Activated naive CD8-positive, alpha-beta T cell treated with anti-CD3 and anti-CD28 coated beads, Interleukin-2, amount 10 ng/mL, durations not matched to agents 7 days and 5 days (primary cell): ENCODE measurements around the gene FMNL2. TPM values are rescaled to one million over a fixed set of nuclear protein-coding genes. Genes with fewer than 3 reads are reported as not detected.

Source experiments
- ATAC-seq: fragments of 150-1000 bp; cut with Tn5 transposase; one replicate; pipeline ENCODE4 v1.10.0; 2021; ENCODE audit warnings: low read depth, moderate library complexity
- POLR2A ChIA-PET: fragments of 350-600 bp; sonication (Branson Sonifier 250); formaldehyde crosslinking; loops from one replicate; lab custom pipeline; 2021; ENCODE audit warnings: antibody characterized with exemption; lab: Charles Lee
- DNase-seq: peaks from one replicate; pipeline ENCODE4 v3.0.0; 2021
- H3K27ac Mint-ChIP-seq: one replicate; pipeline ENCODE4 v1.8.0; 2022; ENCODE audit warnings: mild to moderate bottlenecking, mixed read lengths
- H3K27me3 Mint-ChIP-seq: one replicate; pipeline ENCODE4 v1.8.0; 2022; ENCODE audit warnings: mild to moderate bottlenecking, moderate library complexity, mixed read lengths
- H3K36me3 Mint-ChIP-seq: one replicate; pipeline ENCODE4 v1.8.0; 2021; ENCODE audit warnings: mild to moderate bottlenecking, mixed read lengths
- H3K4me1 Mint-ChIP-seq: one replicate; pipeline ENCODE4 v1.8.0; 2021; ENCODE audit warnings: mixed read lengths
- H3K4me3 Mint-ChIP-seq: one replicate; pipeline ENCODE4 v1.8.0; 2022; ENCODE audit warnings: mild to moderate bottlenecking, moderate library complexity, mixed read lengths
- H3K9me3 Mint-ChIP-seq: one replicate; pipeline ENCODE4 v1.8.0; 2021; ENCODE audit warnings: mixed read lengths
- total RNA-seq, 2 experiments: library from RNA; stranded (reverse); gene quantifications; one replicate each; pipeline ENCODE4 v1.2.3, GENCODE V29; 2021

The FMNL2 gene
- total RNA-seq, 2 experiments from 2014 or later: 0.37 to 0.42 TPM

DNA sequence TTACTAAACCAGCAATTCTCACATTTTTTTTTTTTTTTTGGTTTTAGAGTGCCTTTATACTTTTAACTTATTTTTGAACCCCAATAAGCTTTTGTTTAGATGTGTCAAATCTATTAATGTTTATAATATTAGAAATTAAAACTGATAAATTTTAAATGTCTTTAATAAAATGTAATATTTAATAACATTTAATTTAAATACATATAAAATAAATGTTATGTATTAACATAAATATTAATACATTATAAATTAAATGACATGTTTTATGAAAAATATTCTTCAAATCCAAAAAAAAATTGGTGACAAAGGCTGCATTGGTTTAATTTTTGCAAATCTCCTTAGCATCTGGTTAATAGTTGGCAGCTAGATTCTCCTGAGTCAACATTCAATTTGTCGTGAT, 218.5 kb downstream of the FMNL2 start:
- DNase-seq: no peak
- no peaks in the 10 kb centered on the region for H3K9me3 Mint-ChIP-seq
- no peaks in the 10 kb centered on the region for H3K36me3 Mint-ChIP-seq
- POLR2A ChIA-PET: no interaction called here
- H3K4me1 Mint-ChIP-seq: no peaks in the 10 kb centered on the region
- peaks cover 4% of the 10 kb centered on the region for H3K27me3 Mint-ChIP-seq
- H3K4me3 Mint-ChIP-seq: no peak overlapping the region
- H3K27ac Mint-ChIP-seq: no peak overlapping the region
- no peak for ATAC-seq

- peaks cover 6% of the 10 kb centered on the region for H3K27me3 Mint-ChIP-seq
- DNase-seq: no peak
- POLR2A ChIA-PET: no interaction called here
- H3K4me3 Mint-ChIP-seq: no peak overlapping the region
- no peaks in the 10 kb centered on the region for H3K36me3 Mint-ChIP-seq
- no peaks in the 10 kb centered on the region for H3K4me1 Mint-ChIP-seq
- no peak for ATAC-seq
- no peak overlapping the region for H3K27ac Mint-ChIP-seq
- H3K9me3 Mint-ChIP-seq: no peaks in the 10 kb centered on the region
Observed at GRCh38 chr2:152555048-152555447, 220.1 kb downstream of the FMNL2 start.

DNA sequence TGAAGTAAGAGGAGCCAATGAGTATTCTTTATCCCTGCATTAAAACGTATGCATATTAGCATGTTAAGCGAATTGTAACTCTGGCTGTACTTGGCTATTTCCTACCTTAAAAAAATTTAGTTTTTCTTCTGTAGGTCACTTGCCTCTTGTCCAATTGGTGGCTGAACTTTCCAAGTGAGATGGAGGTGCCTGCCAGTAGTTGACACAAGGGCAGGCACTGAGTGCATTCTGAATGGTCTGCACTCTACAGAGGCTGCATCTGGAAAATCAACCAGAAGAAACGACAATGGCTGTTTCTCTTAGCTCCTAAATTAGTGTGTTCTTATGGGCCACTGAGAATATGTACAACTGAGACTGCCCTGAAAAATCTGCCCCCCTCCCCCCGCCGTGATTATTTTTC, 221.5 kb downstream of the FMNL2 start:
- Mint-ChIP-seq H3K27ac (no peak overlapping the region), H3K36me3 (no peaks in the 10 kb centered on the region), H3K9me3 (no peaks in the 10 kb centered on the region), H3K4me1 (no peaks in the 10 kb centered on the region), H3K27me3 (peaks cover 8% of the 10 kb centered on the region), H3K4me3 (no peak overlapping the region)
- ATAC-seq (no peak), DNase-seq (no peak)
- POLR2A ChIA-PET: no interaction called here

GRCh38 chr2:152557273-152557888, 222.4 kb downstream of the FMNL2 start:
- ATAC-seq (no peak), DNase-seq (no peak)
- Mint-ChIP-seq H3K4me1 (no peaks in the 10 kb centered on the region), H3K27ac (no peak overlapping the region), H3K4me3 (no peak overlapping the region), H3K9me3 (no peaks in the 10 kb centered on the region), H3K36me3 (no peaks in the 10 kb centered on the region), H3K27me3 (peaks cover 10% of the 10 kb centered on the region)
- POLR2A ChIA-PET: no interaction called here

GRCh38 chr2:152558158-152558984, 223.4 kb downstream of the FMNL2 start:
- no peaks in the 10 kb centered on the region for H3K4me1 Mint-ChIP-seq
- no peaks in the 10 kb centered on the region for H3K9me3 Mint-ChIP-seq
- DNase-seq (no peak), ATAC-seq (no peak)
- POLR2A ChIA-PET: no interaction called here
- H3K27ac Mint-ChIP-seq: no peak overlapping the region
- peaks cover 6% of the 10 kb centered on the region for H3K27me3 Mint-ChIP-seq
- H3K4me3 Mint-ChIP-seq: no peak overlapping the region
- H3K36me3 Mint-ChIP-seq: no peaks in the 10 kb centered on the region

- Mint-ChIP-seq H3K4me3 (no peak overlapping the region), H3K4me1 (no peaks in the 10 kb centered on the region)
- POLR2A ChIA-PET: no interaction called here
Observed at GRCh38 chr2:152559008-152559407, 224.0 kb downstream of the FMNL2 start.

DNA sequence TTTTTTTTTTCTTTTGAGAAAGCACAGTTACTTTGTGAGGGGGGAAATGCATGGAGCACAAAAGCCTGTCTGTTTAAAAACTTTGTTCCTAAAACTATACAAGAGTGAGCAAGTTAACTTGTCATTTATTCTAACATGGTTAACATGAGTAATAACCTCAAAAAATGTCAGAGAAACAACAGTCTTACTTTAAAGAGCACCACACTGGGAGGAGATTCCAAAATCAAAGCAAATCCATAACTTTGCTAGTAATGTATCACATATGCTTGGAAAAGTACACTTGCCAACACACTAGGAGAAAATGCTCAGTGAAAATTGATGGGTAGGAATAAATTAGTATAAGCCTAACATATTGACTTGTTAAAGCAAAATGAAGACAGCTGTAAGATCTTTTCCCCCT, 225.2 kb downstream of the FMNL2 start:
- ATAC-seq (no peak), DNase-seq (no peak)
- Mint-ChIP-seq H3K27me3 (peaks cover 9% of the 10 kb centered on the region), H3K4me1 (no peaks in the 10 kb centered on the region), H3K36me3 (no peaks in the 10 kb centered on the region), H3K9me3 (no peaks in the 10 kb centered on the region), H3K27ac (no peak overlapping the region), H3K4me3 (no peak overlapping the region)
- POLR2A ChIA-PET: no interaction called here

More at GRCh38 chr2:152559008-152559407, 224.0 kb downstream of the FMNL2 start:
- no peaks in the 10 kb centered on the region for H3K36me3 Mint-ChIP-seq
- peaks cover 6% of the 10 kb centered on the region for H3K27me3 Mint-ChIP-seq
- H3K27ac Mint-ChIP-seq: no peak overlapping the region
- no peak for ATAC-seq
- DNase-seq: no peak
- H3K9me3 Mint-ChIP-seq: no peaks in the 10 kb centered on the region

DNA sequence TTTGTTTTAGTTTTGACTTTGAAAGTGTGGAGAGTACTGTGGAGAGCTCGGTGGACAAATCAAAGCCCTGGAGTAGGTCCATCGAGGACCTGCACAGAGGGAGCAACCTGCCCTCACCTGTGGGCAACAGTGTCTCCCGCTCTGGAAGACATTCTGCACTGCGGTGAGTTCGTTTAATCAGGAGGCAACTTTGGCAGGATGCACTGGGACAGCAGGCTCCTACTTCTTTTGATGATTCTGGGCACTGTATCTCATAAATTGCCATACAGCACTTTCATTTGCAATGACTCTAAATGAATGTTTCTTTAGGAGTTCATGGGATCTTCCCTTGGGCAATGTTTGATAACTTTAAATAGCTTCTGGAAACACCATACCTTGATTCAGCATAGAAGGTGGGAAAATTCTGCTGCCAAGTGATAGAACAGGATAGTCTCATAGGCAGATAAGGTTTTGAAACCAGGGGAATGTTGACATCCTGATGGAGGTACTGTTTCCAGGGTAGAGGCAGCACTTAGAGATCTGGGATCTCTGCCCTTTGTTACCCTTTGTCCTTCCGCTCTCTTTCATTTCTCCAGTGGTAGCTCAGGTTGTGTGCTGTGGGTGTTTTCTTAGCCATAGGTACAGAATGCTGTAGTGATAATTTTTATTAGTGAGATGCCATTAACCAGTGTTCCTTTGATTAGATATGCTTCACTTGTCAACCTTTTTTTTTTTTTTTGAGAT, 226.1 kb downstream of the FMNL2 start:
- Mint-ChIP-seq H3K27me3 (peaks cover 9% of the 10 kb centered on the region), H3K36me3 (no peaks in the 10 kb centered on the region), H3K4me1 (no peaks in the 10 kb centered on the region), H3K27ac (no peak overlapping the region), H3K9me3 (no peaks in the 10 kb centered on the region), H3K4me3 (no peak overlapping the region)
- no peak for DNase-seq
- POLR2A ChIA-PET: no interaction called here
- ATAC-seq: no peak

DNA sequence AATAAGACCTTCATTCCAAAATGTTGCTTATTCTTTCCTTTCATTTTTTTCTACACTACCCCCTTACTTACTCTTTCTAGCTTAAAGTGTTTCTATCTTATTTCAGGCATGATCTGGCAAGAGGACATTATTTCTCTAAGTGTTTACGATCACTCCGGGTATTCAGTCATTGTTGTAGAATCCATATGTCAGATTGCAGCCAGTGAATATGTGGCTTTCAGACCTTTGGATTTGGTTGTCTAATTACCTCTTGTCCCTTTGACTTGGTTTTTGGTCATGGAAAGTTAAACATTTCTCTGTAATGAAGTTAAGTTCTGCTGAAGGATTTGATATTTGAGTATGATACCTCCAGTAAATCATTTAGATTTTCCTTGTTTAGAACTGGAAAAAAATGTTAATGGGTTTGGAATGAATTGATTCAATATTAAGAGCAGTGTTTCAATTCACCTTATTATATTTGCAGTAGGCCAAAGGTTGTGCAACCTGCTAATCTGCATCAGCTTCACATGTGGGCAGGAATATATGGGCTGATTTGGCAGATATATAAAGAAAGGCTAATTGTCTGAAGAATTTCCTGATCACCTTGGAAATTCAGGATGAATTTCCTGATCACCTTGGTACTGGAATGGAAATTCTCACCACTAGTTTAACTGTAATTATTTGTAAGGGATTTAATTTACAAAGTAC, 227.4 kb downstream of the FMNL2 start:
- Mint-ChIP-seq H3K36me3 (no peaks in the 10 kb centered on the region), H3K27me3 (peaks cover 9% of the 10 kb centered on the region), H3K4me3 (no peak overlapping the region), H3K9me3 (no peaks in the 10 kb centered on the region), H3K4me1 (no peaks in the 10 kb centered on the region), H3K27ac (no peak overlapping the region)
- no peak for ATAC-seq
- no peak for DNase-seq
- POLR2A ChIA-PET: no interaction called here

GRCh38 chr2:152563764-152564163, 228.8 kb downstream of the FMNL2 start:
- H3K27me3 Mint-ChIP-seq: peaks cover 9% of the 10 kb centered on the region
- H3K36me3 Mint-ChIP-seq: no peaks in the 10 kb centered on the region
- no peak for DNase-seq
- no peaks in the 10 kb centered on the region for H3K4me1 Mint-ChIP-seq
- POLR2A ChIA-PET: no interaction called here
- H3K4me3 Mint-ChIP-seq: no peak overlapping the region
- H3K27ac Mint-ChIP-seq: no peak overlapping the region
- ATAC-seq: no peak
- no peaks in the 10 kb centered on the region for H3K9me3 Mint-ChIP-seq

DNA sequence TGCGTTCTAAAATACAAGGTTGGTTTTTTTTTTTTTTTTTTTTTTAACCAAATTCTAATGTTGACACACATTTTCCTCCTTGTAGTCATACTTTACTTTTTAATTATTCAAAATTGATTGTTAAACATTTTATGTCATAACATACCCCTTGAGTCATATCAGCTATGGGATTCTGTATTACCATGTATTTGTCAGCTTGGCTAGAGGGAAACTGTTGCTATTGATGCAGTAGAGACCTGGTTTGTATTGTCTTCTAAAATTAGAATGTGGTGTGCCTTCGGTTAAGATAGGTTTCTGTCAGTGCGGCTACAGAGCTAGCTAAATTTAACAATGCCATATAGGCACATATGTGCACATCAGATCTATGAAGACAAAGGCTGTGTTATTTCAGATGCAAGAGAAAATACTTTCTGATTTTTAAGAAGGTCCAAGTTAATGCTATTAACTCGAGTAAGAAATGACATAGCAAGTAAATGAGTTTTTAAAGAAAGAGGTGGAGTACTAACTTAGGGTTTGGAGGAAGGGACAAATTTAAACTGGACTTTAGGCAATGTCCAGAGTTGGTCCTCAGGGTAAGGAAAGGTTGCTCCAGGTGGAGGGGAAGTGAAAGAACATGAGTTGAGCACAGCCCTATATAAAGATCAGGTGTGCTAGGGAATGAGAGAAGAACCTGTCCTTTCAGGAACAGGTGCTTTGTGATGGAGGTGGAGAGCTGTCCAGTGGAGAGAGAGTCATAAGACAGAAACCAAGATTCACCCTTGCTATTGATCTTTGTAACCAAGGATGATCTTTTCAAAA, 230.0 kb downstream of the FMNL2 start:
- H3K4me3 Mint-ChIP-seq: no peak overlapping the region
- H3K36me3 Mint-ChIP-seq: no peaks in the 10 kb centered on the region
- POLR2A ChIA-PET: no interaction called here

GRCh38 chr2:152565884-152566727, 231.1 kb downstream of the FMNL2 start:
- Mint-ChIP-seq H3K4me1 (no peaks in the 10 kb centered on the region), H3K27me3 (peaks cover 5% of the 10 kb centered on the region), H3K27ac (no peak overlapping the region), H3K9me3 (no peaks in the 10 kb centered on the region), H3K36me3 (no peaks in the 10 kb centered on the region), H3K4me3 (no peak overlapping the region)
- ATAC-seq (no peak), DNase-seq (no peak)
- POLR2A ChIA-PET: no interaction called here

More for the DNA sequence above, 230.0 kb downstream of the FMNL2 start:
- Mint-ChIP-seq H3K4me1 (no peaks in the 10 kb centered on the region), H3K27ac (no peak overlapping the region), H3K9me3 (no peaks in the 10 kb centered on the region), H3K27me3 (peaks cover 8% of the 10 kb centered on the region)
- DNase-seq (no peak), ATAC-seq (no peak)
